Measurements from ENCODE around the gene PTS.

The PTS gene

GRCh38 chr11:112216561-112217105, 9.6 kb upstream of the PTS start:
- H3K4me3 ChIP-seq (ENCODE audit: low read depth, low read length) = no peak overlapping the region
- TF ChIP-seq CTCF (IDR thresholded peaks at IDR 0.05; ENCODE audit: low read depth, low read length, missing control alignments) = no peak
- DNase-seq (ENCODE audit: low read depth) = no peak
- in situ Hi-C loops (cut with HindIII; ENCODE audit: low sequenced_read_pairs) = loop anchor here (5.0 kb wide), 1 partner anchor 76 kb away; no protein-coding TSS in a partner anchor

GRCh38 chr11:112219476-112220232, 6.6 kb upstream of the PTS start:
- in situ Hi-C loops (cut with HindIII; ENCODE audit: low sequenced_read_pairs) = loop anchor here (5.0 kb wide), 1 partner anchor 73 kb away; no protein-coding TSS in a partner anchor
- peak; percentile 63 for TF ChIP-seq CTCF (IDR thresholded peaks at IDR 0.05; ENCODE audit: low read depth, low read length, missing control alignments)
- no peak overlapping the region for H3K4me3 ChIP-seq (ENCODE audit: low read depth, low read length)
- DNase-seq (ENCODE audit: low read depth) = peak; percentile 68

GRCh38 chr11:112221274-112221835, 4.9 kb upstream of the PTS start:
- no peak for TF ChIP-seq CTCF (IDR thresholded peaks at IDR 0.05; ENCODE audit: low read depth, low read length, missing control alignments)
- no peak overlapping the region for H3K4me3 ChIP-seq (ENCODE audit: low read depth, low read length)
- no peak for DNase-seq (ENCODE audit: low read depth)
- in situ Hi-C loops (cut with HindIII; ENCODE audit: low sequenced_read_pairs) = no loop called here

- in situ Hi-C loops (cut with HindIII; ENCODE audit: low sequenced_read_pairs) = no loop called here
- TF ChIP-seq CTCF (IDR thresholded peaks at IDR 0.05; ENCODE audit: low read depth, low read length, missing control alignments) = no peak
- H3K4me3 ChIP-seq (ENCODE audit: low read depth, low read length) = no peak overlapping the region
- DNase-seq (ENCODE audit: low read depth) = no peak
Measured at GRCh38 chr11:112222303-112222702, 3.9 kb upstream of the PTS start.

- in situ Hi-C loops (cut with HindIII; ENCODE audit: low sequenced_read_pairs) = no loop called here
- DNase-seq (ENCODE audit: low read depth) = no peak
- H3K4me3 ChIP-seq (ENCODE audit: low read depth, low read length) = no peak overlapping the region
- no peak for TF ChIP-seq CTCF (IDR thresholded peaks at IDR 0.05; ENCODE audit: low read depth, low read length, missing control alignments)
Measured at GRCh38 chr11:112223121-112223520, 3.1 kb upstream of the PTS start.

- in situ Hi-C loops (cut with HindIII; ENCODE audit: low sequenced_read_pairs) = no loop called here
- H3K4me3 ChIP-seq (ENCODE audit: low read depth, low read length) = no peak overlapping the region
- DNase-seq (ENCODE audit: low read depth) = no peak
- no peak for TF ChIP-seq CTCF (IDR thresholded peaks at IDR 0.05; ENCODE audit: low read depth, low read length, missing control alignments)
Measured at GRCh38 chr11:112223754-112224532, 2.3 kb upstream of the PTS start.
